H1 (cell line): ENCODE measurements around the gene ZNF506. TPM values are rescaled to one million over a fixed set of nuclear protein-coding genes. Genes with fewer than 3 reads are reported as not detected.

Experiments used
- CTCF ChIA-PET: fragments of 300-600 bp; sonication (Branson Sonifier 250); formaldehyde crosslinking; loops from one replicate; lab custom pipeline; 2021; ENCODE audit not compliant: partially characterized antibody; lab: Charles Lee
- POLR2A ChIA-PET: fragments of 300-600 bp; sonication (Branson Sonifier 250); formaldehyde crosslinking; loops from one replicate; lab custom pipeline; 2021; ENCODE audit warnings: inconsistent platforms; ENCODE audit not compliant: partially characterized antibody; lab: Charles Lee
- DNase-seq, 2 experiments: peaks; one replicate each; pipeline versions ENCODE4 v3.0.0 to v3.0.0-alpha.2; 2010 to 2022; ENCODE audit warnings: low spot score in 2 of 2, low read depth in 1 of 2, mixed read lengths in 1 of 2
- FAIRE-seq: peaks from 2 replicates; lab custom pipeline; 2011; peaks lifted over from hg19 to GRCh38; lab: Jason Lieb, UNC
- H2AFZ ChIP-seq: 2 replicates; pipeline ENCODE4 v1.8.1; 2012; ENCODE audit warnings: low read length, inconsistent platforms
- H2AK5ac ChIP-seq: 2 replicates; pipeline ENCODE4 v1.6.1; 2013; ENCODE audit warnings: low read depth, low read length
- H2BK120ac ChIP-seq: replicated peaks from 2 replicates; pipeline ENCODE3; 2013; ENCODE audit warnings: low read depth, low read length, inconsistent platforms
- H2BK12ac ChIP-seq: 2 replicates; pipeline ENCODE4 v1.6.1; 2013; ENCODE audit warnings: low read depth, low read length
- H2BK15ac ChIP-seq: 2 replicates; pipeline ENCODE4 v1.6.1; 2013; ENCODE audit warnings: low read length
- H2BK20ac ChIP-seq: 2 replicates; pipeline ENCODE4 v1.6.1; 2013; ENCODE audit warnings: low read length
- H2BK5ac ChIP-seq: 2 replicates; pipeline ENCODE4 v1.6.1; 2013; ENCODE audit warnings: low read depth, low read length
- H3K14ac ChIP-seq: 2 replicates; pipeline ENCODE4 v1.6.1; 2013; ENCODE audit warnings: inconsistent platforms; ENCODE audit not compliant: insufficient read length
- H3K18ac ChIP-seq: 2 replicates; pipeline ENCODE4 v1.6.1; 2013; ENCODE audit warnings: low read length; ENCODE audit errors: extremely low read depth
- H3K23ac ChIP-seq: 2 replicates; pipeline ENCODE4 v1.6.1; 2013; ENCODE audit warnings: inconsistent platforms; ENCODE audit not compliant: insufficient read length
- H3K23me2 ChIP-seq: 2 replicates; pipeline ENCODE4 v1.6.1; 2013; ENCODE audit warnings: low read depth, low read length
- H3K27ac ChIP-seq: 2 replicates; pipeline ENCODE4 v1.6.1; 2011; ENCODE audit warnings: low read depth, low read length, inconsistent platforms
- H3K27me3 ChIP-seq, 4 experiments: replicated peaks in 1 of 4; 1 replicate in 1 of 4; 2 replicates in 3 of 4; pipeline versions ENCODE4 v1.6.1 to v1.8.1; 2011 to 2013; ENCODE audit warnings: low read length in 3 of 4, mild to moderate bottlenecking in 3 of 4, inconsistent platforms in 2 of 4, mixed read lengths in 2 of 4, moderate library complexity in 1 of 4; ENCODE audit not compliant: control insufficient read depth in 3 of 4, insufficient read depth in 3 of 4; ENCODE audit errors: extremely low read depth in 1 of 4
- H3K36me3 ChIP-seq, 4 experiments: 2 replicates each; pipeline versions ENCODE4 v1.6.1 to v1.8.1; 2011 to 2013; ENCODE audit warnings: mild to moderate bottlenecking in 4 of 4, low read length in 3 of 4, moderate library complexity in 2 of 4, control low read depth in 1 of 4, inconsistent platforms in 1 of 4; ENCODE audit not compliant: insufficient read depth in 4 of 4, control insufficient read depth in 2 of 4
- H3K4ac ChIP-seq: replicated peaks from 2 replicates; pipeline ENCODE3; 2013; ENCODE audit warnings: low read length, low read depth, mixed read lengths, inconsistent platforms; ENCODE audit not compliant: insufficient read length
- H3K4me1 ChIP-seq, 4 experiments: replicated peaks in 1 of 4; 1 replicate in 1 of 4; 2 replicates in 3 of 4; pipeline versions ENCODE4 v1.6.1 to v1.8.1; 2011 to 2013; ENCODE audit warnings: low read length in 3 of 4, inconsistent platforms in 2 of 4, mixed read lengths in 1 of 4; ENCODE audit not compliant: insufficient read depth in 4 of 4, control insufficient read depth in 3 of 4
- H3K4me2 ChIP-seq, 2 experiments: 2 replicates each; pipeline versions ENCODE4 v1.6.1 to v1.8.1; 2011 to 2013; ENCODE audit warnings: low read depth in 2 of 2, low read length in 2 of 2, control low read depth in 1 of 2, inconsistent platforms in 1 of 2, mild to moderate bottlenecking in 1 of 2; ENCODE audit not compliant: insufficient read depth in 1 of 2
- H3K4me3 ChIP-seq, 4 experiments: fragments of 200-600, 300-600 bp in 1 of 4; sonication (generic), shearing (Covaris generic), sonication (Bioruptor Twin) in 1 of 4; 2 replicates each; pipeline versions ENCODE4 v1.5.1 to v1.8.1; 2011 to 2016; ENCODE audit warnings: low read length in 4 of 4, low read depth in 3 of 4, control low read depth in 2 of 4, inconsistent platforms in 2 of 4, mild to moderate bottlenecking in 2 of 4, mixed read lengths in 1 of 4, moderate library complexity in 1 of 4; ENCODE audit not compliant: insufficient read depth in 2 of 4; ENCODE audit errors: extremely low read depth in 1 of 4
- H3K56ac ChIP-seq: replicated peaks from 2 replicates; pipeline ENCODE3; 2013; ENCODE audit warnings: low read depth, mild to moderate bottlenecking, mixed read lengths, low read length, inconsistent platforms; ENCODE audit not compliant: insufficient read length
- H3K79me1 ChIP-seq: 2 replicates; pipeline ENCODE4 v1.6.1; 2013; ENCODE audit warnings: low read depth, low read length, control low read depth
- H3K79me2 ChIP-seq, 2 experiments: 2 replicates each; pipeline versions ENCODE4 v1.6.1 to v1.8.1; 2012 to 2013; ENCODE audit warnings: low read length in 2 of 2, mild to moderate bottlenecking in 2 of 2, inconsistent platforms in 1 of 2; ENCODE audit not compliant: insufficient read depth in 2 of 2, control insufficient read depth in 1 of 2
- H3K9ac ChIP-seq, 4 experiments: replicated peaks in 1 of 4; 1 replicate in 1 of 4; 2 replicates in 3 of 4; pipeline versions ENCODE4 v1.6.1 to v1.8.1; 2011 to 2013; ENCODE audit warnings: low read depth in 3 of 4, low read length in 3 of 4, control low read depth in 2 of 4, mild to moderate bottlenecking in 2 of 4, moderate library complexity in 2 of 4, inconsistent platforms in 1 of 4; ENCODE audit errors: extremely low read depth in 1 of 4
- H3K9me3 ChIP-seq, 2 experiments: 2 replicates each; pipeline versions ENCODE4 v1.6.1 to v1.8.1; 2012 to 2013; ENCODE audit warnings: mild to moderate bottlenecking in 2 of 2, moderate library complexity in 2 of 2, control low read depth in 1 of 2, inconsistent platforms in 1 of 2, low read depth in 1 of 2, low read length in 1 of 2, mixed read lengths in 1 of 2; ENCODE audit not compliant: insufficient read depth in 2 of 2
- H4K20me1 ChIP-seq, 2 experiments: replicated peaks in 1 of 2; 2 replicates each; pipeline versions ENCODE3 to v1.8.1; 2011 to 2013; ENCODE audit warnings: inconsistent platforms in 2 of 2, low read length in 2 of 2, mild to moderate bottlenecking in 1 of 2; ENCODE audit not compliant: insufficient read depth in 2 of 2, control insufficient read depth in 1 of 2
- H4K5ac ChIP-seq: 2 replicates; pipeline ENCODE4 v1.6.1; 2013; ENCODE audit warnings: low read length, low read depth, mixed read lengths, inconsistent platforms; ENCODE audit not compliant: insufficient read length
- H4K8ac ChIP-seq: 2 replicates; pipeline ENCODE4 v1.8.0; 2013; ENCODE audit warnings: mild to moderate bottlenecking, moderate library complexity, low read length, inconsistent platforms; ENCODE audit not compliant: insufficient read depth; ENCODE audit errors: extremely low read depth
- H4K91ac ChIP-seq: replicated peaks from 2 replicates; pipeline ENCODE3; 2013; ENCODE audit warnings: low read length, mixed read lengths, inconsistent platforms; ENCODE audit not compliant: insufficient read length
- ATF3 ChIP-seq: IDR thresholded peaks from 2 replicates; pipeline ENCODE4 v1.6.1; 2011; ENCODE audit warnings: low read depth, mild to moderate bottlenecking, low read length; ENCODE audit not compliant: insufficient read depth
- BCL11A ChIP-seq, 2 experiments: IDR thresholded peaks; one replicate each; pipeline ENCODE4 v1.6.1; 2011; ENCODE audit warnings: low read depth in 2 of 2, low read length in 2 of 2, mild to moderate bottlenecking in 2 of 2
- CREB1 ChIP-seq: IDR thresholded peaks from 2 replicates; pipeline ENCODE4 v1.6.1; 2012; ENCODE audit warnings: inconsistent platforms
- EZH2 ChIP-seq: fragments of 200-600 bp; sonication (generic); IDR thresholded peaks from 2 replicates; pipeline ENCODE4 v1.7.1; 2012; ENCODE audit warnings: low read depth, mild to moderate bottlenecking, moderate library complexity, low read length, inconsistent platforms; ENCODE audit not compliant: severe bottlenecking
- GABPA ChIP-seq: IDR thresholded peaks from 2 replicates; pipeline ENCODE4 v1.6.1; 2011; ENCODE audit warnings: mild to moderate bottlenecking, low read length, moderate library complexity, borderline replicate concordance; ENCODE audit not compliant: insufficient read depth
- KDM4A ChIP-seq: IDR thresholded peaks from one replicate; pipeline ENCODE4 v1.7.1; 2012; ENCODE audit warnings: low read depth, mild to moderate bottlenecking, moderate library complexity, low read length, inconsistent platforms; ENCODE audit not compliant: severe bottlenecking
- NANOG ChIP-seq: IDR thresholded peaks from 2 replicates; pipeline ENCODE4 v1.6.1; 2011; ENCODE audit warnings: low read length, low read depth, mild to moderate bottlenecking, inconsistent platforms; ENCODE audit not compliant: insufficient read depth, poor library complexity, severe bottlenecking
- RXRA ChIP-seq: IDR thresholded peaks from 2 replicates; pipeline ENCODE4 v1.6.1; 2011; ENCODE audit warnings: low read depth, mild to moderate bottlenecking, low read length, moderate library complexity; ENCODE audit not compliant: insufficient read depth
- WGBS, 2 experiments: shearing (Covaris generic) in 1 of 2; methylation state at CpG; one replicate each; pipeline versions ENCODE4 v1.1.6 to v1.1.7; 2013 to 2015; ENCODE audit warnings: low lambda C conversion rate in 2 of 2, mixed read lengths in 2 of 2, inconsistent platforms in 1 of 2, low coverage in 1 of 2, missing lambda C conversion rate in 1 of 2; ENCODE audit not compliant: insufficient replicate concordance in 2 of 2, insufficient coverage in 1 of 2, insufficient read length in 1 of 2; ENCODE audit errors: extremely low coverage in 1 of 2, missing lambda C conversion rate in 1 of 2; 5-methylcytosine and 5-hydroxymethylcytosine counted together
- polyA plus RNA-seq, 7 experiments: library from polyadenylated mRNA; depleted of rRNA in 3 of 7; stranded (reverse) in 5 of 7; unstranded in 2 of 7; fragments of >200 nt in 5 of 7; fragments of 200-250 nt in 2 of 7; gene quantifications; 1 replicate in 5 of 7; 2 replicates in 1 of 7; 4 replicates in 1 of 7; pipeline versions ENCODE4 v1.2.1 to v1.2.3, GENCODE V29; 2011 to 2013; ENCODE audit warnings: missing spikeins in 2 of 7, mixed read lengths in 2 of 7
- total RNA-seq: library from RNA; stranded (reverse); fragmentation: NEBNext Ultra II Directional; extraction: Animal tissue kit (Norgen Biotek cat#: 25700); gene quantifications from 2 replicates; pipeline ENCODE4 v1.2.1, GENCODE V29; 2021

The ZNF506 gene
- total and polyA plus RNA-seq, 2 of the 8 experiments (the other 6 are each of a cell fraction or from before 2014, with no cell fraction given), result 4.5 to 8.3 TPM

- DNase-seq (no peak), FAIRE-seq (no peak)
- POLR2A ChIA-PET, result interaction anchor here (1.0 to 2.6 kb wide), 2 partner anchors 36 to 77 kb away, joined by 3 to 8 read pairs; partner anchors contain the start of gene ZNF93
- Histone ChIP-seq H3K79me1 (no peaks in the 10 kb centered on the region), H2BK15ac (no peak overlapping the region), H4K5ac (no peak overlapping the region), H4K8ac (no peak overlapping the region), H2AFZ (no peak overlapping the region), H2BK12ac (no peak overlapping the region), H3K4me1 (no peaks in the 10 kb centered on the region), H3K9me3 (peaks cover 3 to 5% of the 10 kb centered on the region in 2 experiments; a peak in 1 of 4 replicates), H3K23ac (no peak overlapping the region), H2BK5ac (no peak overlapping the region), H3K56ac (no peak overlapping the region), H3K14ac (no peak overlapping the region), H3K36me3 (no peaks in the 10 kb centered on the region), H3K27ac (no peak overlapping the region), H4K20me1 (no peaks in the 10 kb centered on the region), H3K18ac (no peak overlapping the region), H2AK5ac (no peak overlapping the region), H4K91ac (no peak overlapping the region), H3K9ac (no peak overlapping the region), H2BK20ac (no peak overlapping the region), H3K4me3 (no peak overlapping the region), H3K4ac (no peak overlapping the region), H2BK120ac (no peak overlapping the region), H3K4me2 (no peak overlapping the region), H3K79me2 (peaks cover 0 to 17% of the 10 kb centered on the region in 2 experiments; a peak in 2 of 4 replicates), H3K27me3 (no peaks in the 10 kb centered on the region), H3K23me2 (no peaks in the 10 kb centered on the region)
- CTCF ChIA-PET, result no interaction called here
- TF ChIP-seq CREB1 (no peak), GABPA (no peak), RXRA (no peak), KDM4A (no peak), NANOG (no peak), ATF3 (no peak), BCL11A (IDR thresholded peaks at IDR 0.05; ENCODE audit: low read depth in 2 of 2, low read length in 2 of 2) (no peak), EZH2 (no peak)
- WGBS, 2 experiments, result 63% methylated on average over 2 of the region's 2 CpGs; no CpG with 5 or more reads in 1 of the 2 experiments
These were observed 2.4 kb upstream of the ZNF506 start for GRCh38 chr19:19823916-19824315.
